ENCODE data around the gene TCF15. TPM values are rescaled to one million over a fixed set of nuclear protein-coding genes. Genes with fewer than 3 reads are reported as not detected.

TCF15 gene
- total RNA-seq, 1 donor from 2014 or later = 2.1 TPM

DNA sequence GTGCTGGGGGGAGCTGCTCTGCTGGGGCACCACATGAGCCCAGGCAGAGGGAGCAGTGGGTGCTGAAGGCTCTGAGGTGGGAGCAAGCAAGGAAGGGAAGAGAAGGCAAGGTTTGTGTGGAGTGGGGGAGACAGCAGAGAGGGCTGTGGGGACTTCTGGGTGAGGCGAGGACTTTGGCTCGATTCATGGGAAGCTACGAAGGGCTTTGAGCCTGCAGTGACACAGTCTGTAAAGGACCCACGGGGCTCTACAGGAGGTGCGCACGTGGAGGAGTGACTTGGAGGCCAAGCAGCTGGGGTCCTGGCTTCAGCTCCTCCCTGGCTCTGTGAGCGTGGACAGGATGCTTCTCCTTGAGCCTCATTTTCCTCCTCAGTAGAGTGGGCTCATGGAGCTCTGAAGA lies 37.4 kb downstream of the TCF15 start:
- Histone ChIP-seq H3K27me3 (ENCODE audit: control insufficient read depth in 3 of 3, insufficient read depth in 3 of 3, low read length in 3 of 3) (peaks cover 4 to 32% (median 22%) of the 10 kb centered on the region in 3 donors), H3K9me3 (ENCODE audit: control insufficient read depth in 3 of 3, low read length in 3 of 3) (no peaks in the 10 kb centered on the region), H3K4me1 (ENCODE audit: control insufficient read depth in 3 of 3, insufficient read depth in 3 of 3, low read length in 3 of 3) (peaks cover 24 to 46% (median 35%) of the 10 kb centered on the region in 3 donors), H3K9ac (ENCODE audit: low read depth in 1 of 3, low read length in 3 of 3) (peak overlapping the region in 1 of 3 donors; percentile 55), H3K27ac (ENCODE audit: low read depth, low read length) (peak overlapping the region; percentile 51), H3K4me3 (ENCODE audit: low read length in 3 of 3) (no peak overlapping the region), H3K36me3 (ENCODE audit: control insufficient read depth in 3 of 3, insufficient read depth in 3 of 3, low read length in 3 of 3) (no peaks in the 10 kb centered on the region)

DNA sequence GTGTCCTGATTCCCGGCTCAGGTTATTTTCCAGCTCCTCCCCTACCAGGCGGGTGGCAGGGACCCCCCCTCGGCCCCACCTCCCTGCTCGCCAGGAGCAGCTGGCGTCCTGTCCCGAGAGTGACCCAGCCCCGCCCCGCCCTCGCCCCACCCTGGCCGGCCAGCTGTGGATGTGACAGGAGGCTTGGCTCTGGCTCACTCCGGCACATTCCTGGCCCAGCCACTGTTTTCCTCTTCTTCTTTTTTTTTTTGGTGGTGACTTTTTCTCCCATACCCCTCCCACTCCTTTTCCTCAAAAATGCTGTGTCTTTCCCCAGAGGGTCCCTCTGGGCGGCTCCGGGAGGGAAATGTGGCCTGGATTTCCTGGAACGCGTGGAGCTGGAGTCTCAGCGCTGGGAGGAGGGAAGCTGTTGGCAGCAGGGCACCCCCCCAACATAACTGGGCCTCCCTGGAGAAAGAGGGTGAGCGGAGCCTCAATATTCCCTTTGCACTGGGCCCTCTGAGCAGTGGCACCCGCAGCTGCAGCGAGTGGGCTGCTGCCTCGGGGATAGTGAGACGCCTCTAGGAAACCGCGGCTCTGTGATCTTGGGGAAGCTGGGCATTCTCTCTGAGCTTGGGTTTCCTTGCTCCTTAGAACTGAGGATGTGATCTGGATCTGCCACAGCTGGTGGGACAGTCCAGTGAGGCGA lies 38.2 kb downstream of the TCF15 start:
- peak overlapping the region in 1 of 3 donors; percentile 29 for H3K4me3 ChIP-seq (ENCODE audit: low read length in 3 of 3)
- no peaks in the 10 kb centered on the region for H3K36me3 ChIP-seq (ENCODE audit: control insufficient read depth in 3 of 3, insufficient read depth in 3 of 3, low read length in 3 of 3)
- H3K9ac ChIP-seq (ENCODE audit: low read depth in 1 of 3, low read length in 3 of 3) = peak overlapping the region in 1 of 3 donors; percentile 55
- H3K27me3 ChIP-seq (ENCODE audit: control insufficient read depth in 3 of 3, insufficient read depth in 3 of 3, low read length in 3 of 3) = peaks cover 8 to 39% (median 23%) of the 10 kb centered on the region in 3 donors
- H3K4me1 ChIP-seq (ENCODE audit: control insufficient read depth in 3 of 3, insufficient read depth in 3 of 3, low read length in 3 of 3) = peaks cover 24 to 48% (median 37%) of the 10 kb centered on the region in 3 donors
- H3K9me3 ChIP-seq (ENCODE audit: control insufficient read depth in 3 of 3, low read length in 3 of 3) = no peaks in the 10 kb centered on the region
- H3K27ac ChIP-seq (ENCODE audit: low read depth, low read length) = peak overlapping the region; percentile 25

DNA sequence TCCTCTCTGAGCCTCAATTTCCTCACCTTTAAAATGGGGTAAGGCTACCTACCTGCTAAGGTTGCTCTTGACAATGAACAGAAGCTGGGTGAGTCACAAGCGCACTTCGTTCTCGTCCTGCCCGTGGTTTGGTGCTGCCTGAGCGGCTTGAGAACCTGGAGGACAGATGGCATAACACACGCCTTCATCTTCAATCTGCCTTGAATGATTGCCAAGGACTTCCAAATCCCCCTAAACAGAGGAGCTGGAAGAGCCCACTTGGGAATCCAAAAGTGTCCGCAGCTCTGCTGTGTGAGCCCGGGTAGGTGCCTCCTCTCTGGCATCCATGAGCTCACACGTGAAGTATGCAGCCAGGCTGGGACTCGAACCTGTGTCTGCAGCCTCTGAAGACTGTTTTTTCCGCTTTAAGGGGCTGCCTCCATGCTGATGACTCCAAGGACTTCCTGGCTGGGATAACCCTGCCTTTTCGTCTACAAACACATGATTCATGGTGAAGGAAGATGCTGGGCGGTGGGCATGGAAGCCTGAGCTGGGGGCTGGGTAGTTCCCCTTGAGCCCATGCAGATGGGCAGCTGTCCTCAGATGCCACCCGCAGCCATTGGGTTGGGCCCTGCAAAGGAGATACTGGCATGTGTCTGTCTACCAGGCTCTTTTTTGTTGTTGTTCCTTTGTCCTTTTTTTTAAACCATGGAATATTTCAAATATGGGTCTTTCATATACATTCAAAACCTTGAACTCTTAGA lies 41.3 kb downstream of the TCF15 start:
- Histone ChIP-seq H3K4me1 (ENCODE audit: control insufficient read depth in 3 of 3, insufficient read depth in 3 of 3, low read length in 3 of 3) (peaks cover 24 to 42% (median 32%) of the 10 kb centered on the region in 3 donors), H3K27ac (ENCODE audit: low read depth, low read length) (no peak overlapping the region), H3K4me3 (ENCODE audit: low read length in 3 of 3) (peak overlapping the region in 2 of 3 donors; percentile 43 to 52), H3K27me3 (ENCODE audit: control insufficient read depth in 3 of 3, insufficient read depth in 3 of 3, low read length in 3 of 3) (peaks cover 8 to 35% (median 18%) of the 10 kb centered on the region in 3 donors), H3K36me3 (ENCODE audit: control insufficient read depth in 3 of 3, insufficient read depth in 3 of 3, low read length in 3 of 3) (no peaks in the 10 kb centered on the region), H3K9me3 (ENCODE audit: control insufficient read depth in 3 of 3, low read length in 3 of 3) (no peaks in the 10 kb centered on the region), H3K9ac (ENCODE audit: low read depth in 1 of 3, low read length in 3 of 3) (peak overlapping the region in 1 of 3 donors; percentile 54)

DNA sequence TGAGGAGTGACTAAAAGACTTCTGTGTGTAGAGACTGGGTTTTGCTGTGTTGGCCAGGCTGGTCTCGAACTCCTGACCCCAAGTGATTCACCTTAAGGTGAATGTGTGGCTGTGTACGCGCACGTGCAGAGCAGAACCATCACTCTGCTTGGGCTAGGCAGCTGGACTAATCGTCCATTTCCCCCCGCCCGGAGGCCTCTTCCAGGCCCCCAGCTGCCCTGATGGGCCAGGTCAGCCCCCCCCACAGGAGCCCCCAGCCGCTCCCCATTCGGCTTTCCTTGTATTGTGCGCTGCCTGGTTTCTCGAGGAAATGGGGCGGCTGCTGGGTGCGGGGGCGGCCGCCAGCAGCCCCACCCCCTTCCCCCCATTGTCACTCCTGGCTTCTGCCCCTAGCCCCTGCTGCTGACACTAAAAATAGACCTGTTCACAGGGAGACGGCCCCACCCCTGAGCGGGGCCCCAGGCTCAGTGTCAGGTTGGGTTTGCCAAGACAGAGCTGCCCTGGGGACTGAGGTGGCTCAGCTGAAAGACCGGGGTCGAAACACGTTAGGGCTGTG lies 41.9 kb downstream of the TCF15 start:
- peak overlapping the region in 2 of 3 donors; percentile 43 to 52 for H3K4me3 ChIP-seq (ENCODE audit: low read length in 3 of 3)
- no peak overlapping the region for H3K27ac ChIP-seq (ENCODE audit: low read depth, low read length)
- peaks cover 8 to 28% (median 18%) of the 10 kb centered on the region in 3 donors for H3K27me3 ChIP-seq (ENCODE audit: control insufficient read depth in 3 of 3, insufficient read depth in 3 of 3, low read length in 3 of 3)
- H3K9ac ChIP-seq (ENCODE audit: low read depth in 1 of 3, low read length in 3 of 3) = peak overlapping the region in 1 of 3 donors; percentile 54
- no peaks in the 10 kb centered on the region for H3K9me3 ChIP-seq (ENCODE audit: control insufficient read depth in 3 of 3, low read length in 3 of 3)
- no peaks in the 10 kb centered on the region for H3K36me3 ChIP-seq (ENCODE audit: control insufficient read depth in 3 of 3, insufficient read depth in 3 of 3, low read length in 3 of 3)
- H3K4me1 ChIP-seq (ENCODE audit: control insufficient read depth in 3 of 3, insufficient read depth in 3 of 3, low read length in 3 of 3) = peaks cover 24 to 35% (median 26%) of the 10 kb centered on the region in 3 donors

DNA sequence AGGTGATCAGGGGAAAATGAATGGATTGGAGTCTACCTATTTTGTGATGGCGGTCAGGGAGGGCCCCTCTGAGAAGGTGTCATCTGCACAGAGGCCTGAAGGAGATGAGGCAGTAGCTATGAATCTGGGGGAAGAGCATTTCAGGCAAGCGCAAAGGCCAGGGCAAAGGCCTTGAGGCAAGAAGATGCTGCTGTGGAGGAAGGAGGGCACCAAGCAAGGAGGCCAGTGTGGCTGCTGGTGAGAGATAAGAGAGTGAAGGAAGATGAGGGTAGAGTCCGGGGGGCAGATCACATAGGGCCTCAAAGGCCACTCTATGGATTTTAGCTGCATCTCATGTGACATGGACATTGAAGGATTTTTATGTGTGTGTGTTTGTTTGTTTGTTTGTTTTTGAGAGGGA lies 45.9 kb downstream of the TCF15 start:
- H3K27ac ChIP-seq (ENCODE audit: low read depth, low read length) = no peak overlapping the region
- peaks cover 8 to 28% (median 9%) of the 10 kb centered on the region in 3 donors for H3K27me3 ChIP-seq (ENCODE audit: control insufficient read depth in 3 of 3, insufficient read depth in 3 of 3, low read length in 3 of 3)
- H3K9ac ChIP-seq (ENCODE audit: low read depth in 1 of 3, low read length in 3 of 3) = no peak overlapping the region
- H3K4me3 ChIP-seq (ENCODE audit: low read length in 3 of 3) = no peak overlapping the region
- no peaks in the 10 kb centered on the region for H3K36me3 ChIP-seq (ENCODE audit: control insufficient read depth in 3 of 3, insufficient read depth in 3 of 3, low read length in 3 of 3)
- H3K4me1 ChIP-seq (ENCODE audit: control insufficient read depth in 3 of 3, insufficient read depth in 3 of 3, low read length in 3 of 3) = peaks cover 11 to 21% (median 20%) of the 10 kb centered on the region in 3 donors
- H3K9me3 ChIP-seq (ENCODE audit: control insufficient read depth in 3 of 3, low read length in 3 of 3) = no peaks in the 10 kb centered on the region

DNA sequence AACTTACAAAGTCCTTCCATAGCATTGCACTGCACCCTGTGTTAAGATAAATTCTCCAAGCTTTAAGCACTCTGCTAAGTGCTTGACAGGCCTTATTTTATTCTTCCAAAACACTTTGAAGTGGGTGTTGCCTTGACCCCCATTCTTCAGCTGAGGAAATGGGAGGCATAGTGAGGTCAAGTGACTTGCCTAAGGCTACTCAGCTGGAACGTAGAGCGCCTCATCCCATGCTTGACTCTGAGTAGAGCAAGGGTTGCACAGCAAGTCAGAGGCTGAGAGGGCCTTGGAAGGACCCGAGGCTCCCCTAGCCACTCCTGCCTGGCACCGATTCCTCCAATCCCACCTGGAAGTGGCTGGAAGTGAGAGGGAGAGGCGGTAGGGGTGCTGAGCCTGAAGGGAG lies 46.9 kb downstream of the TCF15 start:
- H3K27ac ChIP-seq (ENCODE audit: low read depth, low read length) = no peak overlapping the region
- peaks cover 3 to 13% (median 12%) of the 10 kb centered on the region in 3 donors for H3K4me1 ChIP-seq (ENCODE audit: control insufficient read depth in 3 of 3, insufficient read depth in 3 of 3, low read length in 3 of 3)
- H3K27me3 ChIP-seq (ENCODE audit: control insufficient read depth in 3 of 3, insufficient read depth in 3 of 3, low read length in 3 of 3) = peaks cover 2 to 20% (median 8%) of the 10 kb centered on the region in 3 donors
- no peaks in the 10 kb centered on the region for H3K9me3 ChIP-seq (ENCODE audit: control insufficient read depth in 3 of 3, low read length in 3 of 3)
- H3K9ac ChIP-seq (ENCODE audit: low read depth in 1 of 3, low read length in 3 of 3) = peak overlapping the region in 1 of 3 donors; percentile 35
- no peak overlapping the region for H3K4me3 ChIP-seq (ENCODE audit: low read length in 3 of 3)
- no peaks in the 10 kb centered on the region for H3K36me3 ChIP-seq (ENCODE audit: control insufficient read depth in 3 of 3, insufficient read depth in 3 of 3, low read length in 3 of 3)

DNA sequence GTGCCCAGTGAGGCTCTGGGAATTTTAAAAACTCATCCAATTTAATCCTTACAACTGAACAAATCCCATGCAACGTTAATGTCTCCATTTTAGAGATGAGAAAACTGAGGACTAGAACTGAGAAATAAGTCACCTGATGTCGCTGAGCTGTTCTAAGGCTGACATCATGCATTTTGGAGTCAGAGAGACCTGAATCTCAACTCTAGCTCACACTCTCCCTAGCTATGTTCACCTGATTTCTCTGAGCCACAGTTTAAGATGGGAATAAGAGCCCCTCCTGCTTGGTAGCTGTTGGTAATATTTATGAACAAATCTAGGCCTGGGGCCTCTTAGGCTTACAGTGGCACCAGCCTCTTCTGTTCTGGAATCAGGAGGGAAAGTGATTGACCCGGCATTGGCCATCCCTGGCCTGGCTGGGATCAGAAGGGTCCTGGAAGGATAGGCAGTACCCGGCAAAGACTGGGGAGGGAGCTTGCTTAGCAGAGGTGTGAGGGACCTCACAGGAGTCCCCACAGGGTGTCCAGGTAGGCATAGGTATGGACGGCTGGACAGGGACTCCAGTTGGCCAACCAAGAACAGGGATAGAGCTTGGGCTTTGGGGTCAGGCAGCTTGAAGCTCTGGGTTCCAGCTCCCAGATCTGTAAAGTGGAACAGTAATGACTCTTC lies 47.7 kb downstream of the TCF15 start:
- H3K9ac ChIP-seq (ENCODE audit: low read depth in 1 of 3, low read length in 3 of 3) = no peak overlapping the region
- H3K27me3 ChIP-seq (ENCODE audit: control insufficient read depth in 3 of 3, insufficient read depth in 3 of 3, low read length in 3 of 3) = peaks cover 0 to 17% (median 2%) of the 10 kb centered on the region in 3 donors
- H3K27ac ChIP-seq (ENCODE audit: low read depth, low read length) = no peak overlapping the region
- H3K4me3 ChIP-seq (ENCODE audit: low read length in 3 of 3) = no peak overlapping the region
- H3K9me3 ChIP-seq (ENCODE audit: control insufficient read depth in 3 of 3, low read length in 3 of 3) = no peaks in the 10 kb centered on the region
- peaks cover 0 to 6% (median 6%) of the 10 kb centered on the region in 3 donors for H3K4me1 ChIP-seq (ENCODE audit: control insufficient read depth in 3 of 3, insufficient read depth in 3 of 3, low read length in 3 of 3)
- no peaks in the 10 kb centered on the region for H3K36me3 ChIP-seq (ENCODE audit: control insufficient read depth in 3 of 3, insufficient read depth in 3 of 3, low read length in 3 of 3)

DNA sequence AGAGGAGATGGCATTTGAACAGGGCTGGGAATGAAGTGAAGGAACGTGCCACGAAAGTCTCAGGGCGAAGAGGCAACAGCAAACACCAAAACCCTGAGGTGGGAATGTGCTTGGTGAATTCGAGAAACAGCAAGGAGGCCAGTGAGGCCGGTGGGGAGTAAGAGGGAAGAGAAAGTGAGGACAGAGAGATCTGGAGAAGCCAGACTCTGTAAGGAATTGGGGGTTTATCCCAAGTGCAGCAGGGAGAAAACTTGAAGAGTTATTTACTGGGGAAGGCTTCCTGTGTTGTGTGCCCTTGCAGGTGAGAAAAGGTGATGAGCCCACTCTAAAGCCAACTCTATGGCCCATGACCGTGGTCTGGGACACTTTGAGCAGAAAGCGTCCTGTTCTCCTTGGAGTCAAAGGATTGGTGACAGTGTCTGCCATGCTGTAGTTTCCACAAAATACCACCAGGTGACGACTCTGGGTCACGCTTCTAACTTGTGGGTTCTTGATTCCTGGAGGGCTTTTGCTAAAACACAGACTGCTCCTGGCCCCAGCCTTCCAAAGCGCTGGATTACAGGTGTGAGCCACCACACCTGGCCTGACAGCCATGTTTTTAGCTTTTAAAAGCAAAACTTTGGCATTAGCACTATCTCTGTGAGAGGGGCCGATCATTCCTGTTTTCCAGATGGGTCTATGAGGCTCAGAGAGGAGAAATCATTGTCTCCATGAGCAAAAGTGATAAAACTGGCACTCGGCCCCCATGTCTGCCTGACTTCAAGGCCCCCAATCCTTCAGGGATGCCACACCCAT lies 48.5 kb downstream of the TCF15 start:
- H3K27me3 ChIP-seq (ENCODE audit: control insufficient read depth in 3 of 3, insufficient read depth in 3 of 3, low read length in 3 of 3) = peaks cover 0 to 12% (median 0%) of the 10 kb centered on the region in 3 donors
- H3K4me1 ChIP-seq (ENCODE audit: control insufficient read depth in 3 of 3, insufficient read depth in 3 of 3, low read length in 3 of 3) = peaks cover 0 to 5% (median 4%) of the 10 kb centered on the region in 3 donors
- H3K27ac ChIP-seq (ENCODE audit: low read depth, low read length) = no peak overlapping the region
- H3K9ac ChIP-seq (ENCODE audit: low read depth in 1 of 3, low read length in 3 of 3) = no peak overlapping the region
- H3K36me3 ChIP-seq (ENCODE audit: control insufficient read depth in 3 of 3, insufficient read depth in 3 of 3, low read length in 3 of 3) = no peaks in the 10 kb centered on the region
- no peak overlapping the region for H3K4me3 ChIP-seq (ENCODE audit: low read length in 3 of 3)
- no peaks in the 10 kb centered on the region for H3K9me3 ChIP-seq (ENCODE audit: control insufficient read depth in 3 of 3, low read length in 3 of 3)

DNA sequence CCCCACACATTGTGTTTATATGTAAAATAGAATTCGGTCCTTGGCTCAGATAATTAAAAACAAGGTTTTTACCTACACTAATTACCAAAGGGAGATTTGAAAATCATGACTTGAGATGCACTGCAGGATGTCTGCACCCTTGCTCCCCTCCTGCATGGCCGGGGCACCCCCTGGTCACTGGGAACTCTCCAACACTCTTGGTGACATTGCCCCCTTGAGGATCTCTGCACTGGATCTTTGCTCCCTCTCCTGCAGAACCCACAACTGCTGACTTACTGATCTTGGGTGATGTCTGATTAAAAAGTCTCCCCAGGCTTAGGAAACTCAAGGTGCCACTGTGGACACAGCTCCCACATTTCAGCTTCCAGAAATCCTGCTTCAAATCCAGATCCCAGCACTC lies 49.4 kb downstream of the TCF15 start:
- H3K4me3 ChIP-seq (ENCODE audit: low read length in 3 of 3) = no peak overlapping the region
- no peaks in the 10 kb centered on the region for H3K36me3 ChIP-seq (ENCODE audit: control insufficient read depth in 3 of 3, insufficient read depth in 3 of 3, low read length in 3 of 3)
- no peaks in the 10 kb centered on the region for H3K9me3 ChIP-seq (ENCODE audit: control insufficient read depth in 3 of 3, low read length in 3 of 3)
- H3K4me1 ChIP-seq (ENCODE audit: control insufficient read depth in 3 of 3, insufficient read depth in 3 of 3, low read length in 3 of 3) = peaks cover 0 to 5% (median 4%) of the 10 kb centered on the region in 3 donors
- no peak overlapping the region for H3K27ac ChIP-seq (ENCODE audit: low read depth, low read length)
- H3K27me3 ChIP-seq (ENCODE audit: control insufficient read depth in 3 of 3, insufficient read depth in 3 of 3, low read length in 3 of 3) = peaks cover 0 to 17% (median 0%) of the 10 kb centered on the region in 3 donors
- no peak overlapping the region for H3K9ac ChIP-seq (ENCODE audit: low read depth in 1 of 3, low read length in 3 of 3)

Measured in skeletal muscle tissue (tissue), 4 donors.